Fibroblast of the aortic adventitia (primary cell): ENCODE measurements around the gene RBM12. TPM values are rescaled to one million over a fixed set of nuclear protein-coding genes. Genes with fewer than 3 reads are reported as not detected.
A peak's percentile ranks its signal among the peaks of the same experiment; 100 is the strongest.

Experiments
- DNase-seq: peaks from one replicate; pipeline ENCODE4 v3.0.0-alpha.2; 2010; ENCODE audit warnings: low read depth
- H3K4me3 ChIP-seq: 2 replicates; pipeline ENCODE4 v1.5.1; 2011; ENCODE audit warnings: low read depth, mild to moderate bottlenecking, control low read depth, low read length, moderate library complexity
- small RNA-seq: library from RNA; depleted of rRNA; stranded (forward); fragments of <200 nt; gene quantifications from one replicate; pipeline ENCODE3, GENCODE V24; 2012
- total RNA-seq: library from RNA; depleted of rRNA; stranded (reverse); fragments of >200 nt; gene quantifications from 2 replicates; pipeline ENCODE4 v1.2.3, GENCODE V29; 2012; ENCODE audit warnings: low replicate concordance
- TF ChIP-seq, protein P1 (sequence below): IDR thresholded peaks from 2 replicates; pipeline ENCODE4 v1.5.1; 2011; ENCODE audit warnings: mild to moderate bottlenecking, low read length, control low read depth, inconsistent platforms; ENCODE audit not compliant: insufficient read depth

The RBM12 gene
- total RNA-seq, 1 donor: 65.4 TPM

DNA sequence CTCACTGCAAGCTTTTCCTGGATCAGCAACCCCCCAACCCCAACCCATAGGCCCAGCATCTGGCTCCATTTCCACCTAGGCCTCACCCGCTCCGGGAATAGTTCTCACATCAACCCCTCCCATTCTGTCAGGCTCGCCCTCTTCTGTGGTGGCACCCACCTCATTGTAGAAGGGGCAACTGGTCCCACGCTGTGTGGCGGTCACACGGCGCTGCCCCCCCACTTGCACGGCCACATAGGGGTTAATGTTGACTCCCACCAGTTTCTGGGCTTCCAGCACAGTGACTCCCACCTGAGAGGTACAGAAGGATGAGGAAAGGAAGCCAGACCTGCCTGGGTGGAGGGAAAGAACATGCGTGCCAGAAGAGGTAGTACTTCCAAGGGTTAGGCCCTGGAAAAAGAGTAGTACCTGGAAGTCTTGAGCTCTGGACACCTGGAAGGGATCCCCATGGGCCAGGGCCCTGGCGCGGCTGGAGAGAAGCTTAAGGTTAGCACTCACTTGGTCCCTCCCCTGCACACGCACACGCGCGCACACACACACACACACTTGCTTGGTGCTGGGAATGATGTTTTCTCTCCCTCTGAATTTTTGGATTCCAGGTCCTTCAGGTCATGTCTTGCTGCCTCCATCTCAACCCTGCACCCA lies 61.7 kb downstream of the RBM12 start:
- DNase-seq: no peak
- TF ChIP-seq, protein P1, sequence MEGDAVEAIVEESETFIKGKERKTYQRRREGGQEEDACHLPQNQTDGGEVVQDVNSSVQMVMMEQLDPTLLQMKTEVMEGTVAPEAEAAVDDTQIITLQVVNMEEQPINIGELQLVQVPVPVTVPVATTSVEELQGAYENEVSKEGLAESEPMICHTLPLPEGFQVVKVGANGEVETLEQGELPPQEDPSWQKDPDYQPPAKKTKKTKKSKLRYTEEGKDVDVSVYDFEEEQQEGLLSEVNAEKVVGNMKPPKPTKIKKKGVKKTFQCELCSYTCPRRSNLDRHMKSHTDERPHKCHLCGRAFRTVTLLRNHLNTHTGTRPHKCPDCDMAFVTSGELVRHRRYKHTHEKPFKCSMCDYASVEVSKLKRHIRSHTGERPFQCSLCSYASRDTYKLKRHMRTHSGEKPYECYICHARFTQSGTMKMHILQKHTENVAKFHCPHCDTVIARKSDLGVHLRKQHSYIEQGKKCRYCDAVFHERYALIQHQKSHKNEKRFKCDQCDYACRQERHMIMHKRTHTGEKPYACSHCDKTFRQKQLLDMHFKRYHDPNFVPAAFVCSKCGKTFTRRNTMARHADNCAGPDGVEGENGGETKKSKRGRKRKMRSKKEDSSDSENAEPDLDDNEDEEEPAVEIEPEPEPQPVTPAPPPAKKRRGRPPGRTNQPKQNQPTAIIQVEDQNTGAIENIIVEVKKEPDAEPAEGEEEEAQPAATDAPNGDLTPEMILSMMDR: no peak

DNA sequence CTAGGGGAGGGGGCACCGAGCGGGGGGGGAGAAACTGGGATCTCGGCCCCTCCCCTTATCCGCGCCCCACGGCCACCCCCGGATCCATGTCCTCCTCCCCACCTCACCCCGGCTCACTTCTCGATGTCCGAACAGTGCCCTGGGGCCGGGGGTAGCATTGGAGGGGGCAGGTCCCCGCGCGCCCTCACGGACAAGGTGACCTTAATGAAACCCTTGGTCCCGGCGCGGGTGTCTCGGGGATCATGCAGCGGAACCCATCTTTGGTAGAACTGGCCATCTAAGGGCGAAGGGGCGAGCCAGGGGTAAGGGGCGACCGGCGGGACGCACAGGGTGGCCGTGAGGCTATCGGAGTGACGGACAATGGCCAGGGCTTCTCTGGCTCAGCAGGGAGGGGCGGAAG lies 62.7 kb downstream of the RBM12 start:
- TF ChIP-seq, protein P1: no peak
- DNase-seq: no peak
- peak overlapping the region; percentile 52 for H3K4me3 ChIP-seq

More for the DNA sequence above, 61.7 kb downstream of the RBM12 start:
- no peak overlapping the region for H3K4me3 ChIP-seq

DNA sequence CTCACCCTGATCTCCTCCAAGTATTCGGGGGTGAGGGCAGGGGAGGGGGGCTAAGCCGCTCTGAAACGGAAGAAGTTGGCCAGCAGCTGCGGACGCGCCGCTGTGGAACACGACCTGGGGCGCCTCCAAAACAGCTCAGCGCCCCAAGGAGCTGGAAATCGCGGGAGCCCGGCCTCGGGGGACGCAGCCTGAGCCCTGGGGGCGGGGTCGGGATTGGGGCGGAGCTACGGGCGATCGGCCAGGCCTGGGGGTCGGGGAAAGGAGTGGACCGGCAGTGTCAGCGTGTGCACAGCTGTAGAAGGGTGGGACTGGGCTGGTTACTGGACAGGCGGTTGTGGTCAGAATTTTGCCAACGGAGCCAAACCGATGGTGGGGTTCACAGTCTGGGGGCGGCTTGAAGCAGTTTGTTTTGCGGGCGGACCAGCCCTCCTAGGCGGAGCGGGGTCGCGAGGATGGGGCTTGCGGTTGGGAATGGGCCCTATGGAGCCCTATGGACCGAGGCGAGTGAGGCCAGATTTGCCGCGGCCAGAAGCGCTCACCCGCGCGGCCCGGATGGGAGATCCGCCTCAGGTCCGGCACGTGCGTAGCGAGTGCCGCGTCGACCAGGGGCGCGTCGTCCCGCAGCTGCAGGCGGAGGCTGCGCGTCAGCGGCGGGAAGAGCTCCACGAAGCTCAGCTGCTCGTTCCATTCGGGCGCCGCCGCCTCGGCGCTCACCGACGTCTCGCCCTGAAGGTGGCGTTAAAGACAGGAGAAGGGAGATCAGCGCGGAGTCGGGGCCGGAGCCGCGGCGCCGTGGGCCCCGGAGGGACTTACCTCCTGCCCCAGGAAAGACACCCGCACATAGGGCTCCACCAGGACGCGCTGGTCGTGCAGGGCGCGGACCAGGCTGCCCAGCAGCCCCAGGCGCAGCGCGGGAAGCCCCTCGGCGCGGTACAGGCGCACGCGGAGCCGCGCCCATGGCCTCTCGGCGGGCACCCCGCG lies 63.4 kb downstream of the RBM12 start:
- peak overlapping the region; percentile 52 for H3K4me3 ChIP-seq
- TF ChIP-seq, protein P1: peak; percentile 45
- DNase-seq: peak; percentile 67

DNA sequence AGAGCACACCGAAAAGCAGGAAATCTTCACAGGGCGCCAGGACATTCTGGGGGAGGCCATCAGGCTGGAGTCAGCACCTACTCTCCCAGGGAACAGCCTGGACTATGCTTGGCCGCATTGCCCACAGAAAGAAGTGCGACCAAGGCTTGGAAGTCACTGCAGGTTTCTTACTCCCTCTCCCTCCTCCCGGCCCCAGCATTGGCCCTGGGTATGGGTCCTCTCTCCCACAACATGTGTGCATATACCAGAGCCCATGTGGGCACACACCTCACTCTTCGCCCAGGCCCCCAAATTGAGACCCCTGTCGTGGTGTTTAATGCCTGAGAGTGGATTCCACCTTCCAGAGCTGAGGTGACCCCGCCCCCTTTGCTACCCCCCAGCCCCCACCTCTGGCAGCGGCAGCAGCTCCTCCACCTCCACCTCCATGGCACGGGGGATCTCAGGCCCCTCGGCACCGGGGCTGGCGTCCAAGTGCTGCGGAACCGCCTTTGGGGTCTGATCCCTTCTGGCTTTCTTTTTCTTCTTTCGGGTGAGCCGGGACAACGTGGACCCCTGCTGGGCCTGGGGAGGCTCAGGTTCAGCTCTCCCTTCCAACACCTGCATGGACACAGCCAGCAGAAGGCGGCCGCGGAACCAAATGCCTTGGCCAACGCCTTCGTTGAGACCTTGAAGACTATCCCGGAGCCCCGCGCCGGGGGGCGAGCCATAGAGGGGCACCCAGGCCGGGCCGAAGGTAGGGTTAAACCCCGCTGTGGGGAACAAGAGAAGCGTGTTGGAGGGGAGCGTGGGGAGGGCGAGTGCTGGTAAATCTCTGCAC lies 64.3 kb downstream of the RBM12 start:
- H3K4me3 ChIP-seq: no peak overlapping the region
- TF ChIP-seq, protein P1: no peak
- DNase-seq: no peak

DNA sequence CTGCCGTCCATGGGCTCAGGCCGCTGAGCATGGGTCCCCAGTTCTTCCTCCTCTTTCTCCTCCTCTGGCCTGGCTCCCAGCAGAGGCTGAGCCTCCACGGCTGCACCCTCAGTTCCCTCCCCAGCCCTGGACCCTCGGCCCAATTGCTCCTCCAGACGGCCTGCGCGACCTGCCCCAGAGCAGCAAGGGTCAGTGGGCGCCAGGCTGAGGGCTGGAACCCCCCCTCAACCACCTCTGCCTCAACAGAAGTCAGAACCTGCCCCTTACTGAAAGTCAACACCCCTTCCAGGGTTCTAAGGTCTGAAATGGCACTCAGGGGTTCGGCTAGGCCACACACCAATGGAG lies 65.0 kb downstream of the RBM12 start:
- DNase-seq: no peak
- H3K4me3 ChIP-seq: no peak overlapping the region
- TF ChIP-seq, protein P1: no peak

Small RNA genes lying within 50 kb of the gene (small RNA-seq; reads per million reads assigned to genes)
- not detected for gene RNU6-759P

Other genes starting within 250 kb of the RBM12 start
- 4.8 and 27.6 TPM in 2 replicates for gene GDF5, start 226.7 kb downstream of the RBM12 start, total RNA-seq
- 22.0 and 66.7 TPM in 2 replicates for gene CEP250, start 209.3 kb downstream of the RBM12 start, total RNA-seq
- not detected in 2 replicates for gene C20orf173, start 135.2 kb downstream of the RBM12 start, total RNA-seq
- 331 and 368 TPM in 2 replicates for gene ERGIC3, start 122.8 kb downstream of the RBM12 start, total RNA-seq
- gene SPAG4, start 49.1 kb downstream of the RBM12 start, total RNA-seq: 2.2 and 4.7 TPM in 2 replicates
- gene CPNE1, start within 50 bp of the RBM12 start, total RNA-seq: 127 and 154 TPM in 2 replicates
- gene NFS1, start 34.5 kb upstream of the RBM12 start, total RNA-seq: 5.3 and 19.9 TPM in 2 replicates
- 164 and 214 TPM in 2 replicates for gene ROMO1, start 34.5 kb upstream of the RBM12 start, total RNA-seq
- 236 and 510 TPM in 2 replicates for gene RBM39, start 77.4 kb upstream of the RBM12 start, total RNA-seq
- gene PHF20, start 107.1 kb upstream of the RBM12 start, total RNA-seq: 28.5 and 30.9 TPM in 2 replicates